SK-N-SH treated with all-trans-retinoic acid at 6 μM for 48 hours (cell line): ENCODE measurements around the gene ABCA13.

Experiments
- ATAC-seq: fragments of 200-7000 bp; cut with Tn5 transposase; 3 replicates; pipeline ENCODE4 v1.9.1; 2020; ENCODE audit warnings: mild to moderate bottlenecking, moderate library complexity
- ARNTL ChIP-seq: fragments of 450-650 bp; formaldehyde crosslinking; IDR thresholded peaks from 2 replicates; pipeline ENCODE4 v1.5.0; 2020; ENCODE audit warnings: low read depth, mild to moderate bottlenecking, moderate library complexity, borderline replicate concordance
- BACH2 ChIP-seq: fragments of 250-450 bp; sonication (Bioruptor Pico); IDR thresholded peaks from 2 replicates; pipeline ENCODE4 v1.9.0; 2021; ENCODE audit warnings: mild to moderate bottlenecking, borderline replicate concordance
- CREB5 ChIP-seq: fragments of 250-450 bp; sonication (Bioruptor Pico); IDR thresholded peaks from 2 replicates; pipeline ENCODE4 v1.5.1; 2020; ENCODE audit warnings: low read depth, mild to moderate bottlenecking, moderate library complexity
- CSDC2 ChIP-seq: fragments of 250-450 bp; sonication (Bioruptor Pico); IDR thresholded peaks from 2 replicates; pipeline ENCODE4 v1.5.0; 2020; ENCODE audit warnings: mild to moderate bottlenecking, moderate library complexity
- CSRNP3 ChIP-seq: fragments of 250-450 bp; sonication (Bioruptor Pico); IDR thresholded peaks from 2 replicates; pipeline ENCODE4 v1.5.1; 2021; ENCODE audit warnings: mild to moderate bottlenecking, moderate library complexity
- ESRRG ChIP-seq: fragments of 250-450 bp; sonication (Bioruptor Pico); IDR thresholded peaks from 2 replicates; pipeline ENCODE4 v1.6.1; 2021; ENCODE audit warnings: mild to moderate bottlenecking
- GLIS3 ChIP-seq: fragments of 250-450 bp; sonication (Bioruptor Pico); IDR thresholded peaks from 2 replicates; pipeline ENCODE4 v1.5.0; 2020; ENCODE audit warnings: mild to moderate bottlenecking, moderate library complexity
- OSR1 ChIP-seq: fragments of 250-450 bp; sonication (Bioruptor Pico); IDR thresholded peaks from 2 replicates; pipeline ENCODE4 v1.8.0; 2022; ENCODE audit warnings: moderate library complexity, mild to moderate bottlenecking, inconsistent platforms
- PPARA ChIP-seq: fragments of 250-450 bp; sonication (Bioruptor Pico); IDR thresholded peaks from 2 replicates; pipeline ENCODE4 v1.5.0; 2020; ENCODE audit warnings: mild to moderate bottlenecking, borderline replicate concordance
- RARB ChIP-seq: fragments of 250-450 bp; sonication (Bioruptor Pico); IDR thresholded peaks from 2 replicates; pipeline ENCODE4 v1.8.0; 2021; ENCODE audit warnings: mild to moderate bottlenecking, moderate library complexity
- SNAI2 ChIP-seq: fragments of 250-450 bp; sonication (Bioruptor Pico); IDR thresholded peaks from 2 replicates; pipeline ENCODE4 v1.5.0; 2020; ENCODE audit warnings: mild to moderate bottlenecking, moderate library complexity
- TCF4 ChIP-seq: fragments of 250-450 bp; sonication (Bioruptor Pico); IDR thresholded peaks from 2 replicates; pipeline ENCODE4 v1.8.0; 2021; ENCODE audit warnings: mild to moderate bottlenecking, moderate library complexity, borderline replicate concordance
- TOX ChIP-seq: fragments of 250-450 bp; sonication (Bioruptor Pico); IDR thresholded peaks from 2 replicates; pipeline ENCODE4 v1.8.0; 2021; ENCODE audit warnings: mild to moderate bottlenecking, moderate library complexity, borderline replicate concordance
- ZC3H10 ChIP-seq: fragments of 250-450 bp; sonication (Bioruptor Pico); IDR thresholded peaks from 2 replicates; pipeline ENCODE4 v1.5.1; 2021; ENCODE audit warnings: mild to moderate bottlenecking, moderate library complexity
- ZFP3 ChIP-seq: fragments of 250-450 bp; sonication (Bioruptor Pico); IDR thresholded peaks from 2 replicates; pipeline ENCODE4 v1.5.0; 2020; ENCODE audit warnings: mild to moderate bottlenecking, moderate library complexity
- ZFP30 ChIP-seq: fragments of 450-650 bp; formaldehyde crosslinking; IDR thresholded peaks from 2 replicates; pipeline ENCODE4 v1.5.0; 2022; ENCODE audit warnings: mild to moderate bottlenecking, moderate library complexity
- ZNF565 ChIP-seq: fragments of 450-650 bp; formaldehyde crosslinking; conservative IDR thresholded peaks from 2 replicates; pipeline ENCODE4 v1.5.0; 2020; ENCODE audit warnings: low read depth, mild to moderate bottlenecking, moderate library complexity
- ZNF70 ChIP-seq: fragments of 450-650 bp; formaldehyde crosslinking; IDR thresholded peaks from 2 replicates; pipeline ENCODE4 v1.5.0; 2020; ENCODE audit warnings: mild to moderate bottlenecking, moderate library complexity
- ZNF8 ChIP-seq: fragments of 450-650 bp; formaldehyde crosslinking; IDR thresholded peaks from 2 replicates; pipeline ENCODE4 v1.5.0; 2020; ENCODE audit warnings: mild to moderate bottlenecking, moderate library complexity
- TF ChIP-seq, protein P1 (sequence below): fragments of 250-450 bp; sonication (Bioruptor Pico); IDR thresholded peaks from 2 replicates; pipeline ENCODE4 v1.5.0; 2020; ENCODE audit warnings: mild to moderate bottlenecking, moderate library complexity
- TF ChIP-seq, protein P2 (sequence below): fragments of 250-450 bp; sonication (Bioruptor Pico); IDR thresholded peaks from 2 replicates; pipeline ENCODE4 v1.8.0; 2020; ENCODE audit warnings: mild to moderate bottlenecking, moderate library complexity, borderline replicate concordance
- TF ChIP-seq, protein P3 (sequence below): fragments of 250-450 bp; sonication (Bioruptor Pico); IDR thresholded peaks from 2 replicates; pipeline ENCODE4 v1.8.0; 2021; ENCODE audit warnings: low read depth, mild to moderate bottlenecking, moderate library complexity, borderline replicate concordance

ABCA13 gene

DNA sequence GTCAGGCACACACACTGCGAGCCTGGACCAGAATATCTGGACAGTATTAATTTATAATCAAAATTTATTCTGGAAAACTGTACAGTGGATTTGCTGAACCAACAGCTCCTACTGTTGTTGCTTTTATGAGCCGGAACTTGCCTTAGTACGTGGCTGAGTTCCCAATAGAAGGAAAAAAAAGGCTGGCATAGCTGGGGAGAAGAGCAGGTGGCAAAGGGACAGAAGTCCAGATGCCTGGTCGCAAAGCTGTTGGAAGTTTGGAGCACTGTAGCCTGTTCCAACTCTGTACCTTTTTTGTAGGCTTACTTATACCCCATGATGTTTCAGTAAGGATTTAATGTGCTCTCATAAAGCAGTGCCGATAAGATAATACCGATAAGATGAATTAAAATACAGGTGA lies 333.8 kb downstream of the ABCA13 start:
- TF ChIP-seq TCF4 (CRISPR knock-in tag): no peak
- no peak for TF ChIP-seq RARB (CRISPR knock-in tag)
- TF ChIP-seq CSRNP3: no peak
- ATAC-seq: no peak

DNA sequence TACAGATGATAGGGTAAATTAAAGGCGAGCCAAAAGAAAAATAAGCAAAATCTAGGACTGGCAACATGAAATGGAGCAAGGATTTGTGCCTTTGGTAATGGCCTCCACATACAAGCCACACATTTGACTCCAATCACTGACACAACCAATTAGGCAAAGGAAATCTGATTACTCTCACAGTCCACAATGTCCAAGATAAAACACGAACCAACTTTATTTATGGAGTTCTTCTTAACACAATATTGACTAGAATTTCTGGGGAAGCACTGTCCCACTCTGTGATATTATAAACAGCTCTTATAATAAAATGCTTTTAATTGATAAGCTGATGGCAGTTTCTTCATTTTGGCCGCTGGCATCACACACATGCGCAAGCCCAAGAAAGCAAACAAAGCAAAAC lies 334.2 kb downstream of the ABCA13 start:
- TF ChIP-seq RARB (CRISPR knock-in tag) (no peak), ZFP30 (no peak), GLIS3 (no peak), ZNF70 (CRISPR knock-in tag) (no peak), CSDC2 (no peak), BACH2 (no peak), SNAI2 (CRISPR knock-in tag) (no peak), PPARA (no peak), ZFP3 (no peak)
- no peak for ATAC-seq

- TF ChIP-seq OSR1 (no peak), CSRNP3 (no peak), SNAI2 (CRISPR knock-in tag) (no peak), ESRRG (CRISPR knock-in tag) (no peak), CREB5 (CRISPR knock-in tag) (no peak), ZFP3 (no peak), CSDC2 (no peak), GLIS3 (no peak), ZNF565 (CRISPR knock-in tag) (no peak), ARNTL (CRISPR knock-in tag) (no peak), BACH2 (no peak), TOX (CRISPR knock-in tag) (no peak), ZNF70 (CRISPR knock-in tag) (no peak), ZNF8 (CRISPR knock-in tag) (no peak), ZC3H10 (no peak)
- TF ChIP-seq, protein P1, sequence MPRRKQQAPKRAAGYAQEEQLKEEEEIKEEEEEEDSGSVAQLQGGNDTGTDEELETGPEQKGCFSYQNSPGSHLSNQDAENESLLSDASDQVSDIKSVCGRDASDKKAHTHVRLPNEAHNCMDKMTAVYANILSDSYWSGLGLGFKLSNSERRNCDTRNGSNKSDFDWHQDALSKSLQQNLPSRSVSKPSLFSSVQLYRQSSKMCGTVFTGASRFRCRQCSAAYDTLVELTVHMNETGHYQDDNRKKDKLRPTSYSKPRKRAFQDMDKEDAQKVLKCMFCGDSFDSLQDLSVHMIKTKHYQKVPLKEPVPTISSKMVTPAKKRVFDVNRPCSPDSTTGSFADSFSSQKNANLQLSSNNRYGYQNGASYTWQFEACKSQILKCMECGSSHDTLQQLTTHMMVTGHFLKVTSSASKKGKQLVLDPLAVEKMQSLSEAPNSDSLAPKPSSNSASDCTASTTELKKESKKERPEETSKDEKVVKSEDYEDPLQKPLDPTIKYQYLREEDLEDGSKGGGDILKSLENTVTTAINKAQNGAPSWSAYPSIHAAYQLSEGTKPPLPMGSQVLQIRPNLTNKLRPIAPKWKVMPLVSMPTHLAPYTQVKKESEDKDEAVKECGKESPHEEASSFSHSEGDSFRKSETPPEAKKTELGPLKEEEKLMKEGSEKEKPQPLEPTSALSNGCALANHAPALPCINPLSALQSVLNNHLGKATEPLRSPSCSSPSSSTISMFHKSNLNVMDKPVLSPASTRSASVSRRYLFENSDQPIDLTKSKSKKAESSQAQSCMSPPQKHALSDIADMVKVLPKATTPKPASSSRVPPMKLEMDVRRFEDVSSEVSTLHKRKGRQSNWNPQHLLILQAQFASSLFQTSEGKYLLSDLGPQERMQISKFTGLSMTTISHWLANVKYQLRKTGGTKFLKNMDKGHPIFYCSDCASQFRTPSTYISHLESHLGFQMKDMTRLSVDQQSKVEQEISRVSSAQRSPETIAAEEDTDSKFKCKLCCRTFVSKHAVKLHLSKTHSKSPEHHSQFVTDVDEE (CRISPR knock-in tag): no peak
- TF ChIP-seq, protein P2, sequence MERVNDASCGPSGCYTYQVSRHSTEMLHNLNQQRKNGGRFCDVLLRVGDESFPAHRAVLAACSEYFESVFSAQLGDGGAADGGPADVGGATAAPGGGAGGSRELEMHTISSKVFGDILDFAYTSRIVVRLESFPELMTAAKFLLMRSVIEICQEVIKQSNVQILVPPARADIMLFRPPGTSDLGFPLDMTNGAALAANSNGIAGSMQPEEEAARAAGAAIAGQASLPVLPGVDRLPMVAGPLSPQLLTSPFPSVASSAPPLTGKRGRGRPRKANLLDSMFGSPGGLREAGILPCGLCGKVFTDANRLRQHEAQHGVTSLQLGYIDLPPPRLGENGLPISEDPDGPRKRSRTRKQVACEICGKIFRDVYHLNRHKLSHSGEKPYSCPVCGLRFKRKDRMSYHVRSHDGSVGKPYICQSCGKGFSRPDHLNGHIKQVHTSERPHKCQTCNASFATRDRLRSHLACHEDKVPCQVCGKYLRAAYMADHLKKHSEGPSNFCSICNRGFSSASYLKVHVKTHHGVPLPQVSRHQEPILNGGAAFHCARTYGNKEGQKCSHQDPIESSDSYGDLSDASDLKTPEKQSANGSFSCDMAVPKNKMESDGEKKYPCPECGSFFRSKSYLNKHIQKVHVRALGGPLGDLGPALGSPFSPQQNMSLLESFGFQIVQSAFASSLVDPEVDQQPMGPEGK: no peak
- no peak for ATAC-seq
Observed at GRCh38 chr7:48506569-48506968, 335.3 kb downstream of the ABCA13 start.

DNA sequence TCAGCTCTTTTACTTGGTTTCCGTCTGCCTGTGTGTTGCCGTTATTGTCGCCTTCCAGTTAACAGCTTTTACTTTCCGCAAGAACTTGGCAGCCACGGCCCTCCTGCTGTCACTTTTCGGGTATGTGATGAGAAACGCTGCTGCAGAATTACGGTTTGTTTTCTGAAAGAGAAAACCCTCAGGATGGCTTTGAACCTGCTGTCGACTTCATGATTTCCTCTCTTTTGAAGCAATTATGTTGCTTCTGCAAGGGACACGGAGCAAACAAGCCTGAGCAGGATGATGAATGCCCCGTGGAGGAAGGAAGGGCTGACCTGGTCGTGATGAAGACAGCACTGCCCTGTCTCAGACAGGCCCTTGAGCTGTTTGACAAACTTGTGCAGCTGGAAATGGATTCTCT lies 339.8 kb downstream of the ABCA13 start:
- no peak for ATAC-seq
- TF ChIP-seq CSRNP3: no peak
- TF ChIP-seq RARB (CRISPR knock-in tag): no peak
- TF ChIP-seq, protein P3, sequence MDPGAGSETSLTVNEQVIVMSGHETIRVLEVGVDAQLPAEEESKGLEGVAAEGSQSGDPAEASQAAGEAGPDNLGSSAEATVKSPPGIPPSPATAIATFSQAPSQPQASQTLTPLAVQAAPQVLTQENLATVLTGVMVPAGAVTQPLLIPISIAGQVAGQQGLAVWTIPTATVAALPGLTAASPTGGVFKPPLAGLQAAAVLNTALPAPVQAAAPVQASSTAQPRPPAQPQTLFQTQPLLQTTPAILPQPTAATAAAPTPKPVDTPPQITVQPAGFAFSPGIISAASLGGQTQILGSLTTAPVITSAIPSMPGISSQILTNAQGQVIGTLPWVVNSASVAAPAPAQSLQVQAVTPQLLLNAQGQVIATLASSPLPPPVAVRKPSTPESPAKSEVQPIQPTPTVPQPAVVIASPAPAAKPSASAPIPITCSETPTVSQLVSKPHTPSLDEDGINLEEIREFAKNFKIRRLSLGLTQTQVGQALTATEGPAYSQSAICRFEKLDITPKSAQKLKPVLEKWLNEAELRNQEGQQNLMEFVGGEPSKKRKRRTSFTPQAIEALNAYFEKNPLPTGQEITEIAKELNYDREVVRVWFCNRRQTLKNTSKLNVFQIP (CRISPR knock-in tag): no peak
- no peak for TF ChIP-seq ZFP3
